22Rv1 (cell line): Measurements from ENCODE around the gene HPSE2.

Experiments used
- H3K27ac ChIP-seq: fragments of 450-650 bp; 2 replicates; pipeline ENCODE4 v1.5.1; 2017
- ZFX ChIP-seq: fragments of 450-650 bp; IDR thresholded peaks from 2 replicates; pipeline ENCODE4 v1.6.1; 2017; ENCODE audit warnings: antibody characterized with exemption, borderline replicate concordance
- TF ChIP-seq, protein P1 (sequence below): fragments of 450-650 bp; IDR thresholded peaks from 2 replicates; pipeline ENCODE4 v1.5.1; 2017; ENCODE audit warnings: mild to moderate bottlenecking

HPSE2 gene

DNA sequence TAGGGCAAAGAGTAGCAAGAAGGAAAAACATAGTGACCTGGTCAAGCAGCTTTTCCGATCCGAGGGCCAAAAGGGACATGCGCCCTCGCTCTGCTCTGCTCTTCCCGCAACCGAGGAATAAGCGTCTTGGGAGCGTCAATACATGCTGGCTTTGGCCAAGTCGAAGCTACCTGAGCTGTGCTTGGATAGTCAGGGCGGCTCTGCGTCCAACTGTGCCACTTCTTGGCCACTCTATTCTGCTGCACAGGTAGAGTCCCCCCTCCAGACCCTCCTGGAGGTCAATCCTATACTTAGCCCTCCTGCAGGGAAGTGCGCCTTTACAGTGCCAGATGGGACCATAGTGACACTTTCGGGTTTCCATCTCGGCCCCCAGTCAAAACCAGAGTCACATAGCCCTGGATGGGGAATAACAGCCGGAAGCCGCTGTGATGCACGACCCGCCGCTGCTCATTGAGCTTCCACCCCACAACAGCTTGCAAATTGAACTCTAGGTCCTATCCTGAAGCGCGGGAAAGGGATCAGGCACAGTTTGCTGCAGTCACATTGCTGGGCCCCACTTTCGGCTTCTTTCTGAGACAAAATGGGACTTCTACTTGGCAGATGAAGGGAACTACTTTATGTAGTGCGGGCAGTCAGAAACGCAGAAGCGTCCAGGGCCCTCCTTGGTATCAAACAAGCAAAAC, 1.1 kb upstream of the HPSE2 start:
- TF ChIP-seq ZFX: no peak
- TF ChIP-seq, protein P1, sequence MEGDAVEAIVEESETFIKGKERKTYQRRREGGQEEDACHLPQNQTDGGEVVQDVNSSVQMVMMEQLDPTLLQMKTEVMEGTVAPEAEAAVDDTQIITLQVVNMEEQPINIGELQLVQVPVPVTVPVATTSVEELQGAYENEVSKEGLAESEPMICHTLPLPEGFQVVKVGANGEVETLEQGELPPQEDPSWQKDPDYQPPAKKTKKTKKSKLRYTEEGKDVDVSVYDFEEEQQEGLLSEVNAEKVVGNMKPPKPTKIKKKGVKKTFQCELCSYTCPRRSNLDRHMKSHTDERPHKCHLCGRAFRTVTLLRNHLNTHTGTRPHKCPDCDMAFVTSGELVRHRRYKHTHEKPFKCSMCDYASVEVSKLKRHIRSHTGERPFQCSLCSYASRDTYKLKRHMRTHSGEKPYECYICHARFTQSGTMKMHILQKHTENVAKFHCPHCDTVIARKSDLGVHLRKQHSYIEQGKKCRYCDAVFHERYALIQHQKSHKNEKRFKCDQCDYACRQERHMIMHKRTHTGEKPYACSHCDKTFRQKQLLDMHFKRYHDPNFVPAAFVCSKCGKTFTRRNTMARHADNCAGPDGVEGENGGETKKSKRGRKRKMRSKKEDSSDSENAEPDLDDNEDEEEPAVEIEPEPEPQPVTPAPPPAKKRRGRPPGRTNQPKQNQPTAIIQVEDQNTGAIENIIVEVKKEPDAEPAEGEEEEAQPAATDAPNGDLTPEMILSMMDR: no peak
- H3K27ac ChIP-seq: no peak overlapping the region

DNA sequence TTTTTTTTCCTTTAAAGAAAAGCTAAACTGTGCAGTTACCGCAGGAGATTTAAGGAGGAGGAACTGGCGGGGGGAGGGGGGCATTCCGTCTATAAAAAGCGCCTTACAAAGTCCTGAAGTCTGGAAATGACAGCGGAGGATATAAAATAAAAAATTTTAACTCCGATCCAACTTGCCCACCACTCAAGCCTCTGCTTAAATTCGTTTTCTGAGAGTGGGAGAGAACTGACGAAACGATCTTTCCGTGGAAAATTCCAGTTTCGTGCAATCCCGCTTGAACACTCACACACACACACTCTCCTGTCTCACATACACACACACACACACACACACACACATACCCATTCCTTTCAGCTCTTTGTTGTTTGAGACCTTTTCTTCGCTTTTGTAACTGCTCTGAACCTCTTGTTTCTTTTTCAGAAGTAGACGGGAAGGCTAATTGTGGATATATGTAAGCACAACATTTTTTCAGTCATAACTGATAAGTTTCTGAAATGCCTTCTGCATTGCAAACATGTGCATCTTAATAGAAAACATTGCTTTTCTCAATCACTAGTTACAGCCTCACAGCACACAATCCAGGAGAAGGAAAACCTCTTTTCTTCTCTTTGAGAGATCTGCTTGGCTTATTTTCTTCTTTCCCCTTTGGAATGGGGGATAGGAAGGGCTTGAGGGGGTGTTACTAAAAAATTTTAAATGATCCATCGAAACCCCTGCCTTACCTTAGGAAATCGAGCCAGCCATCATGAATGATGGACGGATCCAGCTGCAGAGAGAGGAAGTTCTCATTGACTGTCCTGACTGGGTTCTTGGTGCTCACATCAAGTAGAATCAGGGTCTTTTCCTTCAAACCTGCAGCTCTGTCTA, 628 bp downstream of the HPSE2 start:
- no peak for TF ChIP-seq ZFX
- TF ChIP-seq, protein P1: no peak
- no peak overlapping the region for H3K27ac ChIP-seq

DNA sequence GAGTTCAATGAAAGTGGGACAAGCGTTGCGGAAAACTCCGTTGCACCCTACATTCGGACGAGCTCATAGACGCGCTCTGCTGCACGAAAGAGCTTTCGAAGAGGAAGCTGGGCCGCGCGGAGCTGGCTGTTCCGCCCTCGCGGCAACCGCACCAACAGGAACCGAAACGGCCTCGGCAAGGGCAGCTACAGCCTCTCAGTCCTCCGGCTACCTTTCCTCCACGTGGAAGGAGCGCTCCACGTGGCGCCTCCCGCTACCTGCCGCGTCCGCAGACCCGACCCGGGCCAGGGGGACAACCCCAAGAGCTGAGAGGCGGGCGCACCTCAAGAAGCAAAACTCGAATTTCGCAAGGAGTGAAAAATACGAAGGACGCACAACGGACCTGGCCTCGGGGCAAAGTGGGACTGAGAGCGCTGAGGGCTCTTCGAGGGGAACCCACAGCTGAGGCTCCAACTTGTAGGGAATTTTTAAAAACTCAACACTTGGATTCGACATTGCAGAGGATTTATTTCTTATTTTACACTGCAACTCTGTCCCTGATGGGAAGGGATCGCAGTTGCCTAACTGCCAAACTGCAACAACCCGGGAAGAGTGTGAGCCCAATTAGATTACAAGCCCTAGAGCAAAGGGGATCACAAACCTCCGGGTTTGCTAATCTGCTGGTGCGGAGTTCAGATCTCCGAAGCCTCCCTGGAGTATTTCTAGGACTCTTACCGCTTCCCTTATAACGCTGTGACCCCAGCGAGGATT, 1.4 kb downstream of the HPSE2 start:
- H3K27ac ChIP-seq: no peak overlapping the region
- TF ChIP-seq, protein P1: peak; percentile 24
- TF ChIP-seq ZFX: no peak

DNA sequence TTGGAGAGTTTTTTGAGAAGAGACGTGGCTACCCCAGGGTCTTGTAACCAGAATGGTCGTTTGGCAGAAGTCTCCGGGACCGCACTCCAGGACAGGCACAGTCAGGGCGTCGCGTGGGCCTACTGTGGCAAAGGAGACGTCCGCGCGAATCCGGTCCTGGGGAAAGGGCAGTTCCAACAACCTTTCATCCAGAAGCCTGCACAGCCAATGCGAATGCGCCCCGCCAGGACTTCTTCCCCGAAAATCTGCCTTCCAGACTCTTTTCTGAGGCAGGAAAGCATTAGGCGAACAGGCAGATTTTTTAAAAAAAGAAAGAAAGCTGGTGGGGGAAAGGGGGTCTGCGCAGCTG, 2.0 kb downstream of the HPSE2 start:
- no peak overlapping the region for H3K27ac ChIP-seq
- no peak for TF ChIP-seq ZFX
- TF ChIP-seq, protein P1: no peak

DNA sequence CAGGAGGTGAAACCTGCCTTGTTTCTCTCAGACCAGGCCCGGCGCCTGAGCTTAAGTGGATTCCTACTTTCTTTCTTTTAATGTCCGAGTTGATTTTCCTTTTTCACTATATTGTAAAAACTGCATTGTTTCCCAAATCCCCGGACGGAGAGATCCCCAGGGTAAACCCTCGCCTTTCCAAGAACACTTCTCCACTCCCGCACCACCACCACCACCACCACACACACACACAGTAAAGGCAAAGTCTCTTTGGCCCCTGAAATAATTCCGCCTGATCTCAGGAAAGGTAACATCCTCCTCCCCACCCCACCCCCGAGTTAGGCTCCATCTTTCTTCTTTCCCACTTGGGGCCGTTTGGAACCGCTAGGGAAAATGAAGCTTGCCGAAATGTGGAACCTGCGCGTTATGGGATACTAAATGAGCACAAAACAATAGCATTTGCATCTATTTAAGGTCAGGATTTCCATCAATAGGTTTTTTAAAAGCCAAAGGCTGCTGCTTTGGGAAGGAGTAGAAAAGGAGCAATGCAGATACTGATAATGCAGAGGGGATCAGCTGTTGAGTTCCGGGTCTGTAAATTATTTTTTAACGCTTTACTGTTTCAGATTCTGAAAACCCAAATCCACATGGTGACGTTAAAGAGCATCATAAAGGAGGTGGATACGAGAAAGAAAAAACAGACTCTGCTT, 2.5 kb downstream of the HPSE2 start:
- TF ChIP-seq, protein P1: no peak
- no peak for TF ChIP-seq ZFX
- no peak overlapping the region for H3K27ac ChIP-seq

DNA sequence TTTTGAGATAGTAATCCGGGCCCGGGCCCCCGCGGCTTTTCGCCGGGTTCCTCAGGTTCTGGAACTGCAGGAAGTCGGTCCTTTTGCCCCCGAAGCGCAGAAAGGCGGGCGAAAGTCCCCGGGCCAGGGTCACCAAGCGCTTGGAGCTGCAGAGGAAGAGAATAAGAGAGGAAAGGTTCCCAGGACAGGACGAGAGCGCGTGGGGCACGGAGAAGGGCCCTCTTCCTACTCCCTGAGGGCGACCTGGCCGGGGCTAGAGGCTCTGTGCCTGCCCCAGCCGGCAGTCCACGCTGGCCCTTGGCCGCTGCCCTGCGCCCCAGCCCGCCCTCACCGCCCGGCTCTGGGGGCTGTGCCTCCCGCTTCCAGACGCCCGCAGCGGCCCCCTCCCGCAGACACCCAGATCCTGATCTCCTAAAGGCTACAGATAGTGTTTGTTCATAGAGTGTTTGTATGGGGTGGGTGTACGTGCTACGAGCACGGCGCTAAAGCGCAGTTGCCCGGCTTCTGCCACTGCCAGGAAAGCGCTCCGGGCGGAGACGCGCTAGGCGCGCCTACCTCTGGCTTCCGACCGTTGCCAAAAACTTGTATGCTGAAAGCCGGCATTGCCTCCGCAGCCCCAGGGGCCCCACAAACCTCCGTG, 3.2 kb downstream of the HPSE2 start:
- TF ChIP-seq ZFX: no peak
- TF ChIP-seq, protein P1: no peak
- no peak overlapping the region for H3K27ac ChIP-seq
